Prostate gland (tissue), 2 donors: Measurements from ENCODE around the gene OTUB2.

Experiments used
- CTCF ChIP-seq, 4 experiments: fragments of 200-600 bp in 2 of 4; fragments of 450-650 bp in 2 of 4; sonication (generic) in 2 of 4; IDR thresholded peaks; 1 replicate in 3 of 4; 2 replicates in 1 of 4; pipeline ENCODE4 v1.5.1; 2016 to 2019; ENCODE audit warnings: antibody characterized with exemption in 4 of 4, mild to moderate bottlenecking in 2 of 4, moderate library complexity in 2 of 4
- POLR2A ChIP-seq: fragments of 450-650 bp; IDR thresholded peaks from one replicate; pipeline ENCODE4 v1.6.1; 2016; ENCODE audit warnings: antibody characterized with exemption, mild to moderate bottlenecking

GRCh38 chr14:94047581-94047980 lies 21.4 kb downstream of the OTUB2 start:
- TF ChIP-seq CTCF (IDR thresholded peaks at IDR 0.05) (no peak), POLR2A (no peak)
